GM21723 (cell line): ENCODE measurements around the gene STX8.
"Not testable (repeated sequence)": the region's sequence is repeated elsewhere in the genome, so short reads cannot be mapped to it uniquely, and the experiment has no call there.

Experiments used
- ATAC-seq: cut with Tn5 transposase; IDR thresholded peaks from one replicate; pipeline ENCODE4 v1.9.1; 2021; ENCODE audit warnings: mild to moderate bottlenecking, moderate library complexity; ENCODE audit not compliant: unreplicated experiment

Gene STX8

DNA sequence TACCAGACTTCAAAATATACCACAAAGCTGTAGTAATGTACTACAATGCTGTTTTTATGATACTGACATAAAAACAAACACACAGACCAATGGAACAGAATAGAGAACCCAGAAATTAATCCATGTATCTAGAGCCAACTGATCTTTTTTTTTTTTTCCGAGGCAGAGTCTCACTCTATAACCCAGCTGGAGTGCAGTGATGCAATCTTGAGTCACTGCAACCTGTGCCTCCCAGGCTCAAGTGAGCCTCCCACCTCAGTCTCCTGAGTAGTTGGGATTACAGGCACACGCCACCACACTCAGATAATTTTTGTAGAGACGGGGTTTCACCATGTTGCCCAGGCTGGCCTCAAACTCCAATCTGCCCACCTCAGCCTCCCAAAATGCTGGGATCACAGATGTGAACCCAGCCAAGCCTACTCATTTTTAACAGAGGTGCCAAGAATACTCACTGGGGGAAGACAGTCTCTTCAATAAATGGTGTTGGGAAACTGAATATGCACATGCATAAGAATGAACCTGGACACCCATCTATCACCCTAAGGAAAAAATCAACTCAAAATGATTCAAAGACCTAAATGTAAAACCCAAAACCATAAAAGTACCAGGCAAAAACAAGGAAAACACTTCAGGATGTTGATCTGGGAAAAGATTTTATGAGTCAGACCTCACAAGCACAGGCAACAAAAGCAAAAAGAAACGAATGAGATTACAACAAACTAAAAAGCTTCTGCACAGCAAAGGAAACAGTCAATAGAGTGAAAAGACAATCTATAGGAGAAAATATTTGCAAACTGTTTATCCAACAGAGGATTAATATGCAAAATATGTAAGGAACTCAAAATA, 63.1 kb downstream of the STX8 start:
- no peak for ATAC-seq

GRCh38 chr17:9509236-9509816, 66.3 kb downstream of the STX8 start:
- ATAC-seq: no peak

DNA sequence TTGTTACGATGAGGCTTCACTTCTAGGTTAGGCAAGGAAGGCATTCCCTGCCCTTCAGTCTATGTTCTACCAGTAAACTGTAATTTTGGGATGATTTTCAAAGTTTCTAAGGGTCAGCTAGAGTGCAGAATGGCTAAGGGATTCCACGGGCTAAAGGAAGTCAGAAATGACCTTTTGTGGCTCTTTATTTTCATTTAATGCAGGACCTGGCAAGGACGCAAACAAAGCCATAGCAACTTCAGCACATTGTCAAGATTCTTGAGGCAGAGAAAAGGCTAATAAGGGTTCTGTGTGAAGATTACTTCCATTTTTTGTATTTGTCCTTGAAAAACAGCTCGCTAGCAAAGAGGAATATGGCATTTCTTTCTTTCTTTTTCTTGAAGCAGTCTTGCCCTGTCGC, 76.6 kb downstream of the STX8 start:
- no peak for ATAC-seq

GRCh38 chr17:9498490-9498889, 77.1 kb downstream of the STX8 start:
- ATAC-seq: no peak

DNA sequence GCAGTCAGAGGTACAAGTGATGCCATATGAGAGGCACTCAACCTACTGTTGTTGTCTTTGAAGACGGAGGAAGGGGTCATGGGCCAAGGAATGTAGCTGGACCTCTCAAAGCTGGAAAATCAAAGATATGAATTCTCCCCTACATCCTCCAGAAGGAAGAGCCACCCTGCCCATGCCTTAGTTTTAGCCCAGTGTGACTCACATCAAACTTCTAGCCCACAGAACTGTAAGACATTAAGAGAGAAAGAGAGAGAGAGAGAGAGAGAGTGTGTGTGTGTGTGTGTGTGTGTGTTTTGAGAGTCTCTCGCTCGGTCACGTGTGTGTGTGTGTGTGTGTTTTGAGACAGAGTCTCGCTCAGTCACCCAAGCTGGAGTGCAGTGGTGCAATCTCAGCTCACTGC, 87.1 kb downstream of the STX8 start:
- no peak for ATAC-seq

DNA sequence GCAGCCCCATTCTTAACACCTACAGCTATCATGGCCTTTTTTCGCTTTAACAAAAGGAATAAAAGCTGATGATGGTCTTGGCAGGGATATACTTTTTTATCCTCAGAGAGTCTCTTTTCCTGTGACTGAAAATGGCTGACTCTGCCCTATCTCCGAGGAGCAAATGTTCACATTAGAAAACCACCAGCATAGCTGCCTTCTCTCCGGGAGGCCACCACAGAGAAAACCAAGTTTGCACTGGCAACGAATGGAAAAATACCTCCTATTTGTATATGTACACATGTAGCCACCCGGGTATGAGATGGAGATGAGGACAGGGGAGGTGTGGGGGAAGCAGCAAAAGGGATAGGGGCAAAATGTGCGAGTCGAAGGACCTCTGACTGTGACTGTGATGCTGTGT, 88.2 kb downstream of the STX8 start:
- no peak for ATAC-seq

DNA sequence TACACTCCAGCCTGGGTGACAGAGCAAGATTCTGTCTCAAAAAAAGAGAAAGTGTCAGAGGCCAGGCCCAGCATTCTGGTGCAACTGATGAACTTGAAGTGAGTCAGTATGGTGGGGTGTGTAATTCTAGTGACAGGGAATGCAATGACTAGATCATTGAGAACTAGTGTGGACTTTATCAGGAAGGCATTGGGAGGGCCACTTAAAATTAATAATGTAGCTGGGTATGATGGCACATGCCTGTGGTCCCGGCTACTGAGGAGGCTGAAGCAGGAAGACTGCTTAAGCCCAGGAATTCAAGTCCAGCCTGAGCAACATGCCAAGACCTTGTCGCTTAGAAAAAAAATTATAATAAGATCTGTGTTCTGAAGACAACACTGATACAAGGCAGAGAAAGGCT, 90.8 kb downstream of the STX8 start:
- ATAC-seq: no peak

GRCh38 chr17:9479964-9480363, 95.7 kb downstream of the STX8 start:
- ATAC-seq: no peak

DNA sequence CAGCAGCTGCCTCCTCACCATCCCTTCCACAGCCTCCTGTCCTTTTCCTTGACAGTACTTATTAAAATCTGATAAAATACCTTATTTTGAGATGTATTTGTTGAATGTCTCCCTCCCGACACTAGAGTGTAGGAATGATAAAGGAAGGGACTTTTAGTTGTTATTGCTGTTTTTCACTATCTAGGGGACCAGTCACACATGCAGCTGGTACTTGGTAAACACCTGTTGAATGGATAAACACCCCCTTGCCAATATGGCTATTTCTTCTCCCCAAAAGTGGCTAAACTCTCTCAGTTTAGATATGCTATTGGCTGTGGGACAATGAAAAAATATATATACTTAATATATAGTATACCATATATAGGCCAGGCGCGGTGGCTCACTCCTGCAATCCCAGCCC, 96.7 kb downstream of the STX8 start:
- no peak for ATAC-seq

GRCh38 chr17:9475101-9475658, 100.4 kb downstream of the STX8 start:
- no peak for ATAC-seq

DNA sequence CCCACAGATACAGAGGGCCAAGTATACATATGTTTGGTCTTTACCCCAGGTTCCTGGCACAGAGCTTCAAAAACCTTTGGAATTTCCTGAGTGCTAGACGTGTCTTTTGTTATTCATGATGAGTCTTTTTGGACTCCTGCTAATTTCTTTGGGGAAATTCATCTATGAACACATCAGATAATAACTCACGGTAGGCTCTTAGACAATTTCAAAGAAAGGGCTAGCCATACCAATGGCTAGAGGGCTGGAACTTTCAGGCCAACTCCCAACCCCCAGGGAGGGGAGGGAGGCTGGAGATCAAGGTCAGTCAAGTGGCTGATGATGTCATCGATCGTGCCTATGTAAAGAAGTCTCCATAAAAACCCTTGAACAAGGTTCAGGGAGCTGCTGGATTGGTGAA, 101.9 kb downstream of the STX8 start:
- no peak for ATAC-seq

DNA sequence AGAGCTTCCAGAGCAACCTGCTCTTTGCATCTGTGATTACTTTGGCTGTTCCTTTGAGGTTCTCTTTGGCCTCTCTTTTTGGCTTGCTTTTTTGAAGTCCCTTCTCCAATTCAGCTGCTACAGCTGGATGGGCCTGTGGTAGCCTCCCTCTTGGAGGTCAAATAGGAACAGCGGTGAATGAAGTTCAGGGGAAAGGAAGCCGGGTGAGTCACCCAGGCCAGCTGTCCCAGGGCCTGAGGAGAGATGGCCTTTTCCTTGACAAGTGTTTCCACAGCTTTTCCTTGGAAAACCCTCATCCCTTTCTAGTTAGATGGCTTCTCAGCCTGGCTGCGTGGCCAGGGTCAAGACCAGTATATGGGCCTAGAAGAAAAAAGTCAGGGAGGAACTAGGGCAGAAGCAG, 103.1 kb downstream of the STX8 start:
- no peak for ATAC-seq

- ATAC-seq: no peak
Measured at GRCh38 chr17:9472094-9472493, 103.5 kb downstream of the STX8 start.

GRCh38 chr17:9470171-9470570, 105.4 kb downstream of the STX8 start:
- ATAC-seq: no peak

- no peak for ATAC-seq
Measured at GRCh38 chr17:9468937-9469336, 106.7 kb downstream of the STX8 start.

DNA sequence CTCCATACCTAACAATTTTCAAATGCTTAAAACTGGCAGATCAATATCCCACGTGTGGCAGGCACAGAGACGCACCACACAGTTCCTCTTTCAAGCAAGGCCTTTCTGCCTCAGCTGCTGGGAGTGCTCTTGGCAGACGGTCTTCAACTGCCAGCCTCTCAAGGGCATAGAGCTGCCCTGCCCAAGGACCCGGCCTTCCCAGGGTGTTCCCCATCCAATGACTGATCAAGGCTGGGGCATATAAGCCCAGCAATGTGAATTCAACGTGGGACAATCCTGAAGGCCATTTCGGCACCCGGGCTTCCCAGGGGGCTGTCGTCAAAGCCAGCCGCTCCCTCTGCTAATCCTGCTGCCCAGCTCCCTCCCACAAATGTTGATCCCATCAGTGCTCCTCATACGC, 107.1 kb downstream of the STX8 start:
- ATAC-seq: no peak

- no peak for ATAC-seq
Measured at GRCh38 chr17:9467518-9467917, 108.1 kb downstream of the STX8 start.

- ATAC-seq: no peak
Measured at GRCh38 chr17:9465210-9465921, 110.3 kb downstream of the STX8 start.

GRCh38 chr17:9457005-9457404, 118.6 kb downstream of the STX8 start:
- no peak for ATAC-seq

- no peak for ATAC-seq
Measured at GRCh38 chr17:9456330-9456729, 119.3 kb downstream of the STX8 start.

- ATAC-seq: no peak
Measured at GRCh38 chr17:9451934-9452333, 123.7 kb downstream of the STX8 start.

- not testable (repeated sequence) for ATAC-seq
Measured at GRCh38 chr17:9447298-9447697, 128.3 kb downstream of the STX8 start.
